8988T (cell line): ENCODE results near the gene PRRG1.
"Not testable (repeated sequence)": the region's sequence is repeated elsewhere in the genome, so short reads cannot be mapped to it uniquely, and the experiment has no call there.

Experiments
- DNase-seq: peaks from one replicate; pipeline ENCODE4 v3.0.0; 2011

The PRRG1 gene

GRCh38 chrX:37474478-37474877 lies 125.3 kb downstream of the PRRG1 start:
- no peak for DNase-seq

DNA sequence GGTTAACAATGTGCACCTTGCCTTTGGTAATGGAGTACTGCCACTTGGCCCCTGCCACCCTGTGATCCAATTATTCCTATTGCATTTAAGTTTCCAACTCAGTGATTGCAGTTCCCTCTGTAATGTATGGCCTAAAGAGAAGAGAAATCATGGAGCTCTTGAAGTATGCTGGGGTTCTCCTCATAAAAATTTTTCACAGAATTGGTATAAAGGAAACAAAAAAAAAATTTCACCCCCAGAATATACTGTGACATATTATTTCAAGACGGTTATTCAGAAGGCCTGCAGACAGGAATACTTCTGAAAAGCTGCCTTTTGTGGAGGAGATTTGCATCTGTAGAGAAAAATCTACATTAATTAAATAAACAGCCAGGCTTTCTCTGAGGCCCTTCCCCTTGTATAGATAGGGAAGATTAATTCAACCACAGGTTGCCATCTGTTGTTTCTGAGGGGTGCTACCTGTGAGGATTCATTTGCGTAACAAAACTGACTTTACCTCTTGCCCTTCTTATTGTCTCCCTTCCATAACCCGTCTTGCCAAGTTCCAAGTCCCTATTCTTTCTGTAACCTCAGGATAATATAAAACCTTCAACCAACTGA lies 127.5 kb downstream of the PRRG1 start:
- no peak for DNase-seq

GRCh38 chrX:37484335-37484734 lies 135.2 kb downstream of the PRRG1 start:
- not testable (repeated sequence) for DNase-seq

DNA sequence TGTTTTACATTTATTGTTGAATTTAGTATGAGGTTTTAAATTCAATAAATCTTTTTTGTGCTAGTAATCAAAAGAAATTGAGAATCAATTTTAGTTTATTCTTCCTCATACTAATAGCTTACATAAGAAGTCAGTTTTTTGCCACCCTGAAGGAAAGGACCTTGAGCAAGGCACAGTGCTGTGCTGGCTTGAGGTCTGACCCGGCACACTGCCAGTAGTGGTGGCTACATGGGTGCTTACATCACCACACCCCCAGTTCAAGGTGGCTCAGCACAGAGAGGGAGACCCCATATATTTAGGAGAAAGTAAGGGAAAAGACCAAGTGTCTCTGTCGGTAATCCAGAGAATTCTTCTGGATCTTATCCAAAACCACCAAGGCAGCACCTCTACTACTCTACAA lies 136.3 kb downstream of the PRRG1 start:
- DNase-seq = no peak

DNA sequence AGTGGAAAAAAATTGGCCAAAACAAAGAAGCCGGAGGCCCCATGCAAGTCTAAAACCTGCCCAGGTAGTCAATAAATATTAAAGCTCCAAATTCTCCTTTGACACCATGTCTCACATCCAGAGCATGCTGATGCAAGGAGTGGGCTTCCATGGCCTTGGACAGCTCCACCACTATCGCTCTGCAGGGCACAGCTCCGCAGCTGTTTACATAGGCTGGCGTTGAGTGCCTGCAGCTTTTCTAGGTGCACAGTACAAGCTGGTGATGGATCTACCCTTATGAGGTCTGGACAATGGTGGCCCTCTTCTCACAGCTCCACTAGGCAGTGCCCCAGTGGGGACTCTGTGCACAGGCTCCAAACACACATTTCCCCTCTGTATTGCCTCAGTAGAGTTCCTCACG lies 138.1 kb downstream of the PRRG1 start:
- DNase-seq = no peak

GRCh38 chrX:37488323-37488722 lies 139.2 kb downstream of the PRRG1 start:
- no peak for DNase-seq

GRCh38 chrX:37491686-37492085 lies 142.5 kb downstream of the PRRG1 start:
- DNase-seq = no peak

DNA sequence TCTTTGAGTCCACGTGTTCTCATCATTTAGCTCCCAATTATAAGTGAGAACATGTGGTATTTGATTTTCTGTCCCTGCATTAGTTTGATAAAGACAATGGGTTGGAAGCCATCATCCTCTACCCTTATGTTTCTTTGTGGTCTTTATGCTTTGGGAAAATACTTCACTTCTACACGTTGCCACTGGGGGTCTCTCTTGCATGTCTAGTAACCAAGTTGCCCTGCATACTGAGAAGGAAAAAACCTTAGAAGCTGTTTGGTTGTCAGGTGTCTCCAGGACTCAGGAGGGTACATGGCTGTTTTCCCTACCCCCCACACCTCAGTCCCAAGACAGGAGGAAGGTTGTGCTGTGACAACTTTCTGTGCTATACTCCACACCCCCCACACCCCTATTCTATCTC lies 146.6 kb downstream of the PRRG1 start:
- DNase-seq = not testable (repeated sequence)

GRCh38 chrX:37497126-37497525 lies 148.0 kb downstream of the PRRG1 start:
- not testable (repeated sequence) for DNase-seq

GRCh38 chrX:37498323-37498722 lies 149.2 kb downstream of the PRRG1 start:
- DNase-seq = not testable (repeated sequence)

DNA sequence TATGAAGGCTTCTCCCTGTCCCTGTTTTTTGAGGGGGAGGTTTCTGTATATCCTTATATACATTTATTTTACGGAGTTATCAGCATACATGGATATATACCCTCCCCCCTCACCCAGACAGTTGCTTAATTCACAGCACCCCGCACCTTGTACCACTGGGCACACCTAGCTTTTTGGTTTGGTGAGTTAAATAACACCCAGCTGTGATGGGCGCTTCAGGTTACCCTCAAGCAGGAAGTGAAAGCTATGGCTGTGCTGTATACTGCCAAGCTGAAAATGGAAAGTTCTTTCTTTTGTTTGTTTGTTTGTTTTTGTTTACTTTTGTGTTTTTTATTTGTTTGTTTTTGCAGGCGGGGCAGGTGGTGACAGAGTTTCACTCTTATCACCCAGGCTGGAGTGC lies 150.5 kb downstream of the PRRG1 start:
- not testable (repeated sequence) for DNase-seq

DNA sequence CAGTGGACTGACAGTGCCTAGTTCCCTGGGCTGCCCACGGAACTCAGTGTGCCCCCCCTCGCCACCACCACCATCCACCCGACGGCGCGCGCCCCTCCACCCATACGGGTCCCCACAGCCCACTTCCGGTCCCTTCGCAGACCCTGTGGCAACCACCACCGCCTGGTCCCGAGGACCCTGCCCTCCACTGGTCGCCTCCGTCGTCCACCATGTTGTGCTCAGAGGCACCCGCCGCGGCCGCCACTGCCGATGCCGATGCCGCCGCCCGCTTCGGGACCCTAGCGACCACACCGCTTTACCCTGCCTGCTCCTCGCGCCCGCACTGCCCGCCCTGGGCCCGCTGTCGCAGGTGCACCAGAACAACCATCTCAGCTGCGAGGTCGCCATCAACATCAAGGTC lies 155.8 kb downstream of the PRRG1 start:
- DNase-seq = no peak
